MCF 10A (cell line): ENCODE measurements around the gene ABL2. TPM values are rescaled to one million over a fixed set of nuclear protein-coding genes. Genes with fewer than 3 reads are reported as not detected.

ENCODE experiments used
- BruUV-seq: library from RNA; stranded (reverse); fragments of 400-500 nt; replicated peaks from 2 replicates; lab custom pipeline; 2021; lab: Mats Ljungman, UMichigan
- CTCF ChIA-PET: fragments of 300-600 bp; sonication (Branson Sonifier 250); formaldehyde crosslinking; extraction: SDS; loops from one replicate; lab custom pipeline; 2021; ENCODE audit warnings: antibody characterized with exemption, inconsistent platforms; lab: Yijun Ruan, JAX
- POLR2A ChIA-PET: fragments of 300-600, 350-650 bp; sonication (Branson Sonifier 250); formaldehyde crosslinking; extraction: SDS; loops from one replicate; lab custom pipeline; 2020; ENCODE audit warnings: antibody characterized with exemption, inconsistent platforms; lab: Yijun Ruan, JAX
- DNase-seq: peaks from one replicate; pipeline ENCODE4 v3.0.0-alpha.2; 2018; ENCODE audit not compliant: unreplicated experiment
- H3K27ac Mint-ChIP-seq: one replicate; pipeline ENCODE4 v1.8.0; 2022; ENCODE audit warnings: mild to moderate bottlenecking, low read depth, mixed read lengths; ENCODE audit not compliant: unreplicated experiment
- H3K27me3 Mint-ChIP-seq: one replicate; pipeline ENCODE4 v1.8.0; 2022; ENCODE audit warnings: mixed read lengths; ENCODE audit not compliant: insufficient read depth, unreplicated experiment
- H3K36me3 Mint-ChIP-seq: one replicate; pipeline ENCODE4 v1.8.0; 2022; ENCODE audit warnings: mild to moderate bottlenecking, moderate library complexity, mixed read lengths; ENCODE audit not compliant: insufficient read depth, unreplicated experiment
- H3K4me1 Mint-ChIP-seq: one replicate; pipeline ENCODE4 v1.8.0; 2022; ENCODE audit warnings: mixed read lengths; ENCODE audit not compliant: insufficient read depth, unreplicated experiment
- H3K4me3 Mint-ChIP-seq: one replicate; pipeline ENCODE4 v1.8.0; 2022; ENCODE audit warnings: mild to moderate bottlenecking, moderate library complexity, mixed read lengths; ENCODE audit not compliant: unreplicated experiment
- H3K9me3 Mint-ChIP-seq: one replicate; pipeline ENCODE4 v1.8.0; 2022; ENCODE audit warnings: mixed read lengths; ENCODE audit not compliant: unreplicated experiment
- CTCF ChIP-seq: fragments of 200-600 bp; IDR thresholded peaks from one replicate; pipeline ENCODE4 v1.8.0; 2022; ENCODE audit warnings: antibody characterized with exemption, mild to moderate bottlenecking; ENCODE audit not compliant: unreplicated experiment
- intact Hi-C: fragments of 100-400 bp; cut with micrococcal nuclease; formaldehyde crosslinking; loops from 2 replicates; pipeline ENCODE4 v1.14.1; 2022
- total RNA-seq: library from RNA; stranded (reverse); gene quantifications from 2 replicates; pipeline ENCODE4 v1.2.3, GENCODE V29; 2022

ABL2 gene
- total RNA-seq, 1 experiment from 2014 or later, result 109 TPM

- H3K4me1 Mint-ChIP-seq, result peaks cover 24% of the 10 kb centered on the region
- no peak for DNase-seq
- H3K27ac Mint-ChIP-seq, result peak overlapping the region; percentile 13
- H3K27me3 Mint-ChIP-seq, result no peaks in the 10 kb centered on the region
- H3K9me3 Mint-ChIP-seq, result no peaks in the 10 kb centered on the region
- peaks cover 87% of the 10 kb centered on the region for H3K36me3 Mint-ChIP-seq
- ChIA-PET POLR2A (interaction anchor here (0.8 to 1.2 kb wide), 2 partner anchors 14 to 76 kb away, joined by 3 read pairs; partner anchors contain the start of gene TOR3A), CTCF (interaction anchor here (1.3 to 11.0 kb wide), 3 partner anchors 9 to 25 kb away, joined by 7 to 86 read pairs (median 13); partner anchors contain the start of gene TOR3A)
- no peak for TF ChIP-seq CTCF
- BruUV-seq, result no TSS peak
- H3K4me3 Mint-ChIP-seq, result no peak overlapping the region
- intact Hi-C loops, result no loop called here
Observed at GRCh38 chr1:179095924-179096323, 133.6 kb downstream of the ABL2 start.

- Mint-ChIP-seq H3K4me1 (peaks cover 26% of the 10 kb centered on the region), H3K27me3 (no peaks in the 10 kb centered on the region), H3K36me3 (peaks cover 85% of the 10 kb centered on the region), H3K4me3 (no peak overlapping the region), H3K27ac (peak overlapping the region; percentile 13), H3K9me3 (no peaks in the 10 kb centered on the region)
- TSS peak; percentile 85 for BruUV-seq
- POLR2A ChIA-PET, result interaction anchor here (0.8 to 1.6 kb wide), 2 partner anchors 10 to 77 kb away, joined by 3 to 5 read pairs; no protein-coding TSS in a partner anchor
- CTCF ChIA-PET, result interaction anchor here (1.4 to 11.0 kb wide), 4 partner anchors 10 to 275 kb away, joined by 3 to 86 read pairs (median 10); partner anchors contain the start of gene TOR3A
- intact Hi-C loops, result no loop called here
- no peak for DNase-seq
- no peak for TF ChIP-seq CTCF
Observed at GRCh38 chr1:179095377-179095776, 134.1 kb downstream of the ABL2 start.

GRCh38 chr1:179094818-179095217 is 134.7 kb downstream of the ABL2 start:
- Mint-ChIP-seq H3K27me3 (no peaks in the 10 kb centered on the region), H3K4me1 (peaks cover 26% of the 10 kb centered on the region), H3K36me3 (peaks cover 85% of the 10 kb centered on the region), H3K4me3 (no peak overlapping the region), H3K9me3 (no peaks in the 10 kb centered on the region), H3K27ac (no peak overlapping the region)
- POLR2A ChIA-PET, result interaction anchor here (1.6 kb wide), 1 partner anchor 11 kb away, joined by 5 read pairs; no protein-coding TSS in a partner anchor
- no TSS peak for BruUV-seq
- DNase-seq, result no peak
- intact Hi-C loops, result no loop called here
- TF ChIP-seq CTCF, result no peak
- CTCF ChIA-PET, result interaction anchor here (0.6 to 11.0 kb wide), 6 partner anchors 10 to 276 kb away, joined by 3 to 86 read pairs (median 6); partner anchors contain the start of gene TOR3A

GRCh38 chr1:179092896-179093461 is 136.5 kb downstream of the ABL2 start:
- Mint-ChIP-seq H3K9me3 (no peaks in the 10 kb centered on the region), H3K4me3 (peak overlapping the region; percentile 1), H3K27me3 (no peaks in the 10 kb centered on the region), H3K4me1 (peaks cover 26% of the 10 kb centered on the region), H3K27ac (peak overlapping the region; percentile 69), H3K36me3 (peaks cover 85% of the 10 kb centered on the region)
- DNase-seq, result no peak
- TF ChIP-seq CTCF, result no peak
- intact Hi-C loops, result no loop called here
- no TSS peak for BruUV-seq
- ChIA-PET CTCF (interaction anchor here (0.5 to 11.0 kb wide), 14 partner anchors 10 to 1738 kb away, joined by 3 to 86 read pairs (median 4); partner anchors contain the start of gene TOR3A), POLR2A (interaction anchor here (0.7 to 1.9 kb wide), 3 partner anchors 10 to 100 kb away, joined by 3 to 7 read pairs (median 3); no protein-coding TSS in a partner anchor)
